ENCODE results near the gene IL3RA.
"Not testable (repeated sequence)": the region's sequence is repeated elsewhere in the genome, so short reads cannot be mapped to it uniquely, and the experiment has no call there.

Gene IL3RA

DNA sequence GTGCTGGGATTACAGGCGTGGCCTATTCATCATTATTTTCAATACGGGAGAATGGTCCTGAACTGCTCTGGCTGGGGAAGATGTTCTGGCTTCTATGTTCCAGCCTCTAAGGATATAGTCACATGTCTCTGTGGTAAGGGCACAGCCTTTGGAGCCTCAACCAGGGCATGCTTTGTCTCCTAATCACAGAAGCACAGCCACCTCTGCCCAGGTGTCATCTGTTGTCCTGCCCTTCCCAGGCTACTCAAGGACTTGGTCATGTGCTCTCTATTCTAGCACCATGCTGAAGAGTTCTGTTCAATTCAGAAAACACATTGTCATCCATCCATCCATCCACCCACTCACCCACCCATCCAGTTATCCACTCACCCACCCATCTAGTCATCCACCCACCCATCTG is 86.6 kb downstream of the IL3RA start:
- Histone ChIP-seq H3K27me3 (ENCODE audit: insufficient read depth, low read length) (no peaks in the 10 kb centered on the region), H3K27ac (ENCODE audit: low read length) (no peak overlapping the region), H3K9ac (ENCODE audit: low read depth, low read length) (no peak overlapping the region), H3K36me3 (ENCODE audit: insufficient read depth, low read depth, low read length) (peaks cover 76% of the 10 kb centered on the region), H3K9me3 (ENCODE audit: insufficient read depth, low read depth, low read length) (peaks cover 10% of the 10 kb centered on the region), H3K4me1 (ENCODE audit: insufficient read depth, low read length) (no peaks in the 10 kb centered on the region), H3K4me3 (ENCODE audit: low read length) (no peak overlapping the region)

DNA sequence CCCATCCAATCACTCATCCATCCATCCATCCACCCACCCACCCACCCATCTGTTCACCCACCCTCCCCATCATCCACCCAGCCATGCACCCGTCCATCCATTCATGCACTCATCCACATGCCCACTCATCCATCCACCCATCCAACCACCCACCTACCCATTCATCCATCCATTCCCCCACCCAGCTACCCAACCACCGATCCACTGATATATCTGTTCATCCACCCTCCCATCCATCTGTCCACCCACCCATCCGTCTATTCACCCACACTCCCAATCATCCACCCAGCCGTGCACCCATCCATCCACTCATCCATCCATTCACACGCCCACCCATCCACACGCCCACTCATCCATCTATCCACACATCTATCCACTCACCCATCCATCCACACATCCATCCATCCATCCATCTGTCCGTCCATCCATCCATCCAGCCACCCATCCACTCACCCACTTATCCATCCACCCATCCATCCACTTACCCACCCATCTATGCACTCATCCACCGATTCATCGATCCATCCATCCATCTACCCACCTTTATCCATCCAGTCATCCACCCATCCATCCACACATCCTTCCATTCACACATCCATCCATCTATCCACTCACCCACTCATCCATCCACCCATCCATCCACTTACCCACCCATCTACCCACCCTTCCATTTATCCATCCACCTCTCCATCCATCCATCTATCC is 87.7 kb downstream of the IL3RA start:
- Histone ChIP-seq H3K27ac (ENCODE audit: low read length) (no peak overlapping the region), H3K4me1 (ENCODE audit: insufficient read depth, low read length) (no peaks in the 10 kb centered on the region), H3K36me3 (ENCODE audit: insufficient read depth, low read depth, low read length) (peaks cover 67% of the 10 kb centered on the region), H3K4me3 (ENCODE audit: low read length) (no peak overlapping the region), H3K9ac (ENCODE audit: low read depth, low read length) (no peak overlapping the region), H3K27me3 (ENCODE audit: insufficient read depth, low read length) (no peaks in the 10 kb centered on the region), H3K9me3 (ENCODE audit: insufficient read depth, low read depth, low read length) (peaks cover 10% of the 10 kb centered on the region)

DNA sequence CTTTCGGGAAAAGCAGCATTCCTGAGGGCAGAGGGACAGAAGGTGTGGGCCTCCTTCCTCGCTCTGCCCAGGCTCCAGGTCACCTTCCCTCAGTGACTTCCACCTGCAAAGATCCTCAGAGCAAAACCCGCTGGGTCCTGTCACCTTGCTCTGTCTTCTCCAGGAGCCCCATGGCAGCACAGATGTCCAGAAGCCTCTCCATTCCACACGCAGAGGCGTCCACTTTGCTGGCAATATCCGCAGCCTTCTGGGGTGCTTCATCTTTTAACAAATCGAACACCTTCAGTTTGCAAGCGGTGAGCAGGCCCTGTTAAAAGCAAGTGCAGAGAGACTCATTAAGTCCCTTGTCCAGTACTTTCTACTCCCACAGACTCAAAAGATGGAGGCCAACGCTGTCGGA is 88.8 kb downstream of the IL3RA start:
- peaks cover 69% of the 10 kb centered on the region for H3K36me3 ChIP-seq (ENCODE audit: insufficient read depth, low read depth, low read length)
- no peaks in the 10 kb centered on the region for H3K27me3 ChIP-seq (ENCODE audit: insufficient read depth, low read length)
- H3K9me3 ChIP-seq (ENCODE audit: insufficient read depth, low read depth, low read length) = peaks cover 10% of the 10 kb centered on the region
- no peak overlapping the region for H3K4me3 ChIP-seq (ENCODE audit: low read length)
- H3K27ac ChIP-seq (ENCODE audit: low read length) = no peak overlapping the region
- H3K4me1 ChIP-seq (ENCODE audit: insufficient read depth, low read length) = no peaks in the 10 kb centered on the region
- no peak overlapping the region for H3K9ac ChIP-seq (ENCODE audit: low read depth, low read length)

GRCh38 chrX:1426321-1426720 is 89.7 kb downstream of the IL3RA start:
- H3K9ac ChIP-seq (ENCODE audit: low read depth, low read length); H3K27ac ChIP-seq (ENCODE audit: low read length); H3K9me3 ChIP-seq (ENCODE audit: insufficient read depth, low read depth, low read length); H3K4me3 ChIP-seq (ENCODE audit: low read length); H3K4me1 ChIP-seq (ENCODE audit: insufficient read depth, low read length); H3K27me3 ChIP-seq (ENCODE audit: insufficient read depth, low read length): not testable (repeated sequence)
- H3K36me3 ChIP-seq (ENCODE audit: insufficient read depth, low read depth, low read length) = peaks cover 67% of the 10 kb centered on the region

- Histone ChIP-seq H3K27me3 (ENCODE audit: insufficient read depth, low read length) (no peaks in the 10 kb centered on the region), H3K9ac (ENCODE audit: low read depth, low read length) (no peak overlapping the region), H3K27ac (ENCODE audit: low read length) (no peak overlapping the region), H3K9me3 (ENCODE audit: insufficient read depth, low read depth, low read length) (peaks cover under 1% of the 10 kb centered on the region), H3K4me1 (ENCODE audit: insufficient read depth, low read length) (no peaks in the 10 kb centered on the region), H3K4me3 (ENCODE audit: low read length) (no peak overlapping the region), H3K36me3 (ENCODE audit: insufficient read depth, low read depth, low read length) (peaks cover 58% of the 10 kb centered on the region)
These were observed 91.2 kb downstream of the IL3RA start for GRCh38 chrX:1427756-1428155.

DNA sequence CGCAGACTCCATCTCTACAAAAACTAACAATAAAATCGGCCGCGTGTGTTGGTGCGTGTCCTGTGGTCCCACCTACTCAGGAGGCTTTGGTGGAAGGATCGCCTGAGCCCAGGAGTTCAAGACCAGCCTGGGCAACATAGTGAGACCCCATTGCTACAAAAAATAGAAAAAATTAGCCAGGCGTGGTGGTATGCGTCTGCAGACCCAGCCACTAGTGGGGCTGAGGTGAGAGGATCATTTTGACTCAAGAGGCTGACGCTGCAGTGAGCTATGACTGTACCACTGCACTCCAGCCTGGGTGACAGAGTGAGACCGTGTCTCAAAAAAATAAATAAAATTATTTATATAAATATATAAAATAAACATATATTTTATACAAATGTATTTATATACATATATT is 93.9 kb downstream of the IL3RA start:
- no peak overlapping the region for H3K9ac ChIP-seq (ENCODE audit: low read depth, low read length)
- H3K27me3 ChIP-seq (ENCODE audit: insufficient read depth, low read length) = no peaks in the 10 kb centered on the region
- H3K4me1 ChIP-seq (ENCODE audit: insufficient read depth, low read length) = no peaks in the 10 kb centered on the region
- no peaks in the 10 kb centered on the region for H3K9me3 ChIP-seq (ENCODE audit: insufficient read depth, low read depth, low read length)
- no peak overlapping the region for H3K4me3 ChIP-seq (ENCODE audit: low read length)
- peaks cover 51% of the 10 kb centered on the region for H3K36me3 ChIP-seq (ENCODE audit: insufficient read depth, low read depth, low read length)
- H3K27ac ChIP-seq (ENCODE audit: low read length) = no peak overlapping the region
